ENCODE data around the gene AFP.

AFP gene

GRCh38 chr4:73450398-73451004 is 14.5 kb downstream of the AFP start:
- H3K36me3 Mint-ChIP-seq (ENCODE audit: low read depth), result no peaks in the 10 kb centered on the region
- peaks cover 31% of the 10 kb centered on the region for H3K4me1 Mint-ChIP-seq
- peak overlapping the region in 1 of 3 experiments; percentile 29 for H3K27ac Mint-ChIP-seq
- H3K4me3 Mint-ChIP-seq, result no peak overlapping the region
- no peaks in the 10 kb centered on the region for H3K9me3 Mint-ChIP-seq
- TF ChIP-seq CTCF (IDR thresholded peaks at IDR 0.05; ENCODE audit: unreplicated experiment in 3 of 3), result no peak
- H3K27me3 Mint-ChIP-seq (ENCODE audit: low read depth), result peaks cover 16% of the 10 kb centered on the region

GRCh38 chr4:73451404-73451803 is 15.4 kb downstream of the AFP start:
- Mint-ChIP-seq H3K4me3 (no peak overlapping the region), H3K36me3 (ENCODE audit: low read depth) (no peaks in the 10 kb centered on the region), H3K9me3 (no peaks in the 10 kb centered on the region), H3K27me3 (ENCODE audit: low read depth) (peaks cover 12% of the 10 kb centered on the region), H3K27ac (no peak overlapping the region), H3K4me1 (peaks cover 31% of the 10 kb centered on the region)
- TF ChIP-seq CTCF (IDR thresholded peaks at IDR 0.05; ENCODE audit: unreplicated experiment in 3 of 3), result no peak

- Mint-ChIP-seq H3K4me1 (peaks cover 31% of the 10 kb centered on the region), H3K27ac (no peak overlapping the region)
Observed at GRCh38 chr4:73451981-73452747, 16.1 kb downstream of the AFP start.

GRCh38 chr4:73452953-73453700 is 17.1 kb downstream of the AFP start:
- H3K27me3 Mint-ChIP-seq (ENCODE audit: low read depth), result peaks cover 6% of the 10 kb centered on the region
- H3K4me3 Mint-ChIP-seq, result no peak overlapping the region

More at GRCh38 chr4:73451981-73452747, 16.1 kb downstream of the AFP start:
- H3K9me3 Mint-ChIP-seq, result no peaks in the 10 kb centered on the region
- H3K27me3 Mint-ChIP-seq (ENCODE audit: low read depth), result peaks cover 12% of the 10 kb centered on the region
- TF ChIP-seq CTCF (IDR thresholded peaks at IDR 0.05; ENCODE audit: unreplicated experiment in 3 of 3), result no peak
- no peak overlapping the region for H3K4me3 Mint-ChIP-seq
- H3K36me3 Mint-ChIP-seq (ENCODE audit: low read depth), result no peaks in the 10 kb centered on the region

GRCh38 chr4:73453701-73454005 is 17.6 kb downstream of the AFP start:
- H3K9me3 Mint-ChIP-seq, result no peaks in the 10 kb centered on the region
- H3K36me3 Mint-ChIP-seq (ENCODE audit: low read depth), result no peaks in the 10 kb centered on the region
- TF ChIP-seq CTCF (IDR thresholded peaks at IDR 0.05; ENCODE audit: unreplicated experiment in 3 of 3), result no peak
- peaks cover 31% of the 10 kb centered on the region for H3K4me1 Mint-ChIP-seq
- no peak overlapping the region for H3K4me3 Mint-ChIP-seq
- peaks cover 6% of the 10 kb centered on the region for H3K27me3 Mint-ChIP-seq (ENCODE audit: low read depth)
- peak overlapping the region in 2 of 3 experiments; percentile 30 to 73 for H3K27ac Mint-ChIP-seq

More at GRCh38 chr4:73452953-73453700, 17.1 kb downstream of the AFP start:
- Mint-ChIP-seq H3K4me1 (peaks cover 31% of the 10 kb centered on the region), H3K9me3 (no peaks in the 10 kb centered on the region), H3K27ac (peak overlapping the region; percentile 15 to 73 (median 30)), H3K36me3 (ENCODE audit: low read depth) (no peaks in the 10 kb centered on the region)
- no peak for TF ChIP-seq CTCF (IDR thresholded peaks at IDR 0.05; ENCODE audit: unreplicated experiment in 3 of 3)
